Measurements from ENCODE around the gene PCDHB14.
"Not testable (repeated sequence)": the region's sequence is repeated elsewhere in the genome, so short reads cannot be mapped to it uniquely, and the experiment has no call there.

The PCDHB14 gene

DNA sequence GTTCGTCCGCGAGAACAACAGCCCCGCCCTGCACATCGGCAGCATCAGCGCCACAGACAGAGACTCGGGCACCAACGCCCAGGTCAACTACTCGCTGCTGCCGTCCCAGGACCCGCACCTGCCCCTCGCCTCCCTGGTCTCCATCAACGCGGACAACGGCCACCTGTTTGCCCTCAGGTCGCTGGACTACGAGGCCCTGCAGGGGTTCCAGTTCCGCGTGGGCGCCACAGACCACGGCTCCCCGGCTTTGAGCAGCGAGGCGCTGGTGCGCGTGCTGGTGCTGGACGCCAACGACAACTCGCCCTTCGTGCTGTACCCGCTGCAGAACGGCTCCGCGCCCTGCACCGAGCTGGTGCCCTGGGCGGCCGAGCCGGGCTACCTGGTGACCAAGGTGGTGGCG is 12.9 kb upstream of the PCDHB14 start:
- DNase-seq (ENCODE audit: low read depth, low spot score) = not testable (repeated sequence)

DNA sequence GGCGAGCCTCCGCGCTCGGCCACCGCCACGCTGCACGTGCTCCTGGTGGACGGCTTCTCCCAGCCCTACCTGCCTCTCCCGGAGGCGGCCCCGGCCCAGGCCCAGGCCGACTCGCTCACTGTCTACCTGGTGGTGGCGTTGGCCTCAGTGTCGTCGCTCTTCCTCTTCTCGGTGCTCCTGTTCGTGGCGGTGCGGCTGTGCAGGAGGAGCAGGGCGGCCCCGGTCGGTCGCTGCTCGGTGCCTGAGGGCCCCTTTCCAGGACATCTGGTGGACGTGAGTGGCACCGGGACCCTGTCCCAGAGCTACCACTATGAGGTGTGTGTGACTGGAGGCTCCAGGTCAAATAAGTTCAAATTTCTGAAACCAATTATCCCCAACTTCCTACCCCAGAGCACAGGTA is 12.3 kb upstream of the PCDHB14 start:
- not testable (repeated sequence) for DNase-seq (ENCODE audit: low read depth, low spot score)

GRCh38 chr5:141213656-141214339 is 9.3 kb upstream of the PCDHB14 start, which contains the start of gene PCDHB13:
Gene PCDHB13, plus strand, starts transcription at chr5:141213919. Its CDS starts 205 bp downstream, at chr5:141214124.
- not testable (repeated sequence) for DNase-seq (ENCODE audit: low read depth, low spot score)

DNA sequence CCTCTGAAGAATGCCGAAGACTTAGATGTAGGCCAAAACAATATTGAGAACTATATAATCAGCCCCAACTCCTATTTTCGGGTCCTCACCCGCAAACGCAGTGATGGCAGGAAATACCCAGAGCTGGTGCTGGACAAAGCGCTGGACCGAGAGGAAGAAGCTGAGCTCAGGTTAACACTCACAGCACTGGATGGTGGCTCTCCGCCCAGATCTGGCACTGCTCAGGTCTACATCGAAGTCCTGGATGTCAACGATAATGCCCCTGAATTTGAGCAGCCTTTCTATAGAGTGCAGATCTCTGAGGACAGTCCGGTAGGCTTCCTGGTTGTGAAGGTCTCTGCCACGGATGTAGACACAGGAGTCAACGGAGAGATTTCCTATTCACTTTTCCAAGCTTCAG is 8.6 kb upstream of the PCDHB14 start:
- not testable (repeated sequence) for DNase-seq (ENCODE audit: low read depth, low spot score)

DNA sequence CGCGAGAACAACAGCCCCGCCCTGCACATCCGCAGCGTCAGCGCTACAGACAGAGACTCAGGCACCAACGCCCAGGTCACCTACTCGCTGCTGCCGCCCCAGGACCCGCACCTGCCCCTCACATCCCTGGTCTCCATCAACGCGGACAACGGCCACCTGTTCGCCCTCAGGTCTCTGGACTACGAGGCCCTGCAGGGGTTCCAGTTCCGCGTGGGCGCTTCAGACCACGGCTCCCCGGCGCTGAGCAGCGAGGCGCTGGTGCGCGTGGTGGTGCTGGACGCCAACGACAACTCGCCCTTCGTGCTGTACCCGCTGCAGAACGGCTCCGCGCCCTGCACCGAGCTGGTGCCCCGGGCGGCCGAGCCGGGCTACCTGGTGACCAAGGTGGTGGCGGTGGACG is 7.6 kb upstream of the PCDHB14 start:
- not testable (repeated sequence) for DNase-seq (ENCODE audit: low read depth, low spot score)

DNA sequence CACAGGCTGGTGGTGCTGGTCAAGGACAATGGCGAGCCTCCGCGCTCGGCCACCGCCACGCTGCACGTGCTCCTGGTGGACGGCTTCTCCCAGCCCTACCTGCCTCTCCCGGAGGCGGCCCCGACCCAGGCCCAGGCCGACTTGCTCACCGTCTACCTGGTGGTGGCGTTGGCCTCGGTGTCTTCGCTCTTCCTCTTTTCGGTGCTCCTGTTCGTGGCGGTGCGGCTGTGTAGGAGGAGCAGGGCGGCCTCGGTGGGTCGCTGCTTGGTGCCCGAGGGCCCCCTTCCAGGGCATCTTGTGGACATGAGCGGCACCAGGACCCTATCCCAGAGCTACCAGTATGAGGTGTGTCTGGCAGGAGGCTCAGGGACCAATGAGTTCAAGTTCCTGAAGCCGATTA is 7.1 kb upstream of the PCDHB14 start:
- DNase-seq (ENCODE audit: low read depth, low spot score) = not testable (repeated sequence)

DNA sequence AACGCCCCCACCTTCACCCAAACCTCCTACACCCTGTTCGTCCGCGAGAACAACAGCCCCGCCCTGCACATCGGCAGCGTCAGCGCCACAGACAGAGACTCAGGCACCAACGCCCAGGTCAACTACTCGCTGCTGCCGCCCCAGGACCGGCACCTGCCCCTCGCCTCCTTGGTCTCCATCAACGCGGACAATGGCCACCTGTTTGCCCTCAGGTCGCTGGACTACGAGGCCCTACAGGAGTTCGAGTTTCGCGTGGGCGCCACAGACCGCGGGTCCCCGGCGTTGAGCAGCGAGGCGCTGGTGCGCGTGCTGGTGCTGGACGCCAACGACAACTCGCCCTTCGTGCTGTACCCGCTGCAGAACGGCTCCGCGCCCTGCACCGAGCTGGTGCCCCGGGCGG is 1.7 kb downstream of the PCDHB14 start:
- DNase-seq (ENCODE audit: low read depth, low spot score) = not testable (repeated sequence)

GRCh38 chr5:141225421-141225820 is 2.3 kb downstream of the PCDHB14 start:
- not testable (repeated sequence) for DNase-seq (ENCODE audit: low read depth, low spot score)

- no peak for DNase-seq (ENCODE audit: low read depth, low spot score)
These were observed 11.0 kb downstream of the PCDHB14 start for GRCh38 chr5:141234109-141234667.

- DNase-seq (ENCODE audit: low read depth, low spot score) = not testable (repeated sequence)
These were observed 12.8 kb downstream of the PCDHB14 start for GRCh38 chr5:141235922-141236321.

DNA sequence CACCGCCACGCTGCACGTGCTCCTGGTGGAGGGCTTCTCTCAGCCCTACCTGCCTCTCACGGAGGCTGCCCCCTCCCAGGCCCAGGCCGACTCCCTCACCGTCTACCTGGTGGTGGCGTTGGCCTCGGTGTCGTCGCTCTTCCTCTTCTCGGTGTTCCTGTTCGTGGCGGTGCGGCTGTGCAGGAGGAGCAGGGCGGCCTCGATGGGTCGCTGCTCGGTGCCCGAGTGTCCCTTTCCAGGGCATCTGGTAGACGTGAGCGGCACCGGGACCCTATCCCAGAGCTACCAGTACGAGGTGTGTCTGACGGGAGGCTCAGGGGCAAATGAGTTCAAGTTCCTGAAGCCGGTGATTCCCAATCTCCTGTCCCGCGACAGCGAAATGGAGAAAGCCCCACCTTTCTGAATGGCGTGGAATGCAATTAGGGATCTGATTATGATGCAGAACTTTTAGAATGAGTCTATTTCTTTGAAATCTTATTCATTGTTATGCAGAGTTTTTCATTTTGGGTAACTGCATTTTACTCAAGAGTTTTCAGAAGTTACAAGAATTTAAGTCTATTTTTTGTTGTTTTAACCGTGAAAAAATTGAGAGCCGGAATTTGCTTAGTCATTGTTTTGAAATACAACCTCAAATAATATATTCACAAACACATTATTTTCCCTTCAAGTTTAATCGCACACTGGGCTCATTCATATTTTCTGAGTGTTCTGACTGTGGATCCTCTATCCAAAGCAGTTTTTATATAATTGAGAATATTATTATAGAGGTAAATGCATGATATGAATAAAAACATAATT is 13.6 kb downstream of the PCDHB14 start:
- DNase-seq (ENCODE audit: low read depth, low spot score) = no peak

- DNase-seq (ENCODE audit: low read depth, low spot score) = no peak
These were observed 18.4 kb downstream of the PCDHB14 start for GRCh38 chr5:141241496-141241895.

DNA sequence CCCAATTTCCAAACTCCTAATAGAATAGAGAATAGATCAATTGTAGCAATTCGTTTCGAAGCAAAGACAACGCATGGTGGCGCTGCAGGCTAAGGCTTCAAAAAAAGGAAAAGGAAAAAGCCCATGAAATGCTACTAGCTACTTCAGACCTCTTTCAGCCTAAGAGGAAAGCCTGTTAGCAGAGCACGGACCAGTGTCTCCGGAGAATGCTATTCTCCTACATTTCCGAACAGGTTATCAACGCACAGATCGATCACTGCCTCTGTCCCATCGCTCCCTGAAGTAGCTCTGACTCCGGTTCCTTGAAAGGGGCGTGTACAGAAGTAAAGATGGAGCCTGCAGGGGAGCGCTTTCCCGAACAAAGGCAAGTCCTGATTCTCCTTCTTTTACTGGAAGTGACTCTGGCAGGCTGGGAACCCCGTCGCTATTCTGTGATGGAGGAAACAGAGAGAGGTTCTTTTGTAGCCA is 22.1 kb downstream of the PCDHB14 start, which contains the start of gene PCDHB15:
Gene PCDHB15, plus strand, starts transcription at position 146 of the 468 bp plus-strand sequence. Its CDS starts 184 bp downstream, at position 330.
- DNase-seq (ENCODE audit: low read depth, low spot score) = peak; percentile 30

- DNase-seq (ENCODE audit: low read depth, low spot score) = not testable (repeated sequence)
These were observed 23.8 kb downstream of the PCDHB14 start for GRCh38 chr5:141246971-141247370.

DNA sequence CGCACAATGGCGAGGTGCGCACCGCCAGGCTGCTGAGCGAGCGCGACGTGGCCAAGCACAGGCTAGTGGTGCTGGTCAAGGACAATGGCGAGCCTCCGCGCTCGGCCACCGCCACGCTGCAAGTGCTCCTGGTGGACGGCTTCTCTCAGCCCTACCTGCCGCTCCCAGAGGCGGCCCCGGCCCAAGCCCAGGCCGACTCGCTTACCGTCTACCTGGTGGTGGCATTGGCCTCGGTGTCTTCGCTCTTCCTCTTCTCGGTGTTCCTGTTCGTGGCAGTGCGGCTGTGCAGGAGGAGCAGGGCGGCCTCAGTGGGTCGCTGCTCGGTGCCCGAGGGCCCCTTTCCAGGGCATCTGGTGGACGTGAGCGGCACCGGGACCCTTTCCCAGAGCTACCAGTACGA is 24.3 kb downstream of the PCDHB14 start:
- not testable (repeated sequence) for DNase-seq (ENCODE audit: low read depth, low spot score)

DNA sequence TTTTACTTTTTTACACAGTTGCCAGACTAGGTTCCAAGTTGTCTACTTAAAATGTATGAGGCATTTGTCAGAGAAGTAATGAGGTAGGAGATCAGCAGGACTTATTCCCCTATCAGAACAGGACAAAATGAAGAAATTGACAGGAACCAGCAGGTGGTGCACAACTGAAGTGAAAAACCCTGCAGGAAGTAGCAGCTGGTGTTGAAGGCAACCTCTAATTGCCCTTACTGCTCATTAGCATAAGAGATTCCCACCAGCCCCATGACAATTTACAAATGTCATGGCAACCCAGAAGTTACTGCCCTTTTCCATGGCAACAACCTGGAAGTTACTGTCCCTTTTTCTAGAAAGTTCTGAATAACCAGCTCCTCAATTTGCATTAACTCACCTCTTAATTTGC is 27.4 kb downstream of the PCDHB14 start:
- no peak for DNase-seq (ENCODE audit: low read depth, low spot score)

DNA sequence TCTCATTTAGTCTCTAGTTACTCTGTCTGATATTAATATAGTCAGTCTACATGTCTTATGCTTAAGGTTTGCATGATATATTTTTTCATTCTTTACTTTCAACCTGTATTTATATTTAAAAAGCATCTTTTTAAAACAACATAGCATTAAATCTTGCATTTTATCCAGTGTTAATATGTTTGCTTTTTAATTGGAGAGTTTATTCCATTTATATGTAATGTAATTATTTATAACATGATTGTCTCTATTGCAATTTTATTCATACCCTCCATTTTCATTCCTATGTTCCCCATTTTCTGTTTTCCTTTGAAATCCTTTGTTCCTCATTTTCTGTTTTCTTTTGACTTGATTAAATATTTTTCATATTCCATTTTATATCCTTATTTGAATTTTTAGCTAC is 35.3 kb downstream of the PCDHB14 start:
- DNase-seq (ENCODE audit: low read depth, low spot score) = no peak

- DNase-seq (ENCODE audit: low read depth, low spot score) = no peak
These were observed 35.8 kb downstream of the PCDHB14 start for GRCh38 chr5:141258948-141259347.

GRCh38 chr5:141260458-141261237 is 37.5 kb downstream of the PCDHB14 start:
- no peak for DNase-seq (ENCODE audit: low read depth, low spot score)

GRCh38 chr5:141261238-141261546 is 38.0 kb downstream of the PCDHB14 start:
- no peak for DNase-seq (ENCODE audit: low read depth, low spot score)

- no peak for DNase-seq (ENCODE audit: low read depth, low spot score)
These were observed 46.1 kb downstream of the PCDHB14 start for GRCh38 chr5:141269195-141269594.

- no peak for DNase-seq (ENCODE audit: low read depth, low spot score)
These were observed 49.8 kb downstream of the PCDHB14 start for GRCh38 chr5:141272906-141273305.

Measured in iPS DF 19.7 (cell line).